Activated naive CD4-positive, alpha-beta T cell treated with anti-CD3 and anti-CD28 coated beads, Interleukin-2, amount 50 U/mL, for 72 hours (primary cell): Measurements from ENCODE around the gene ATP2C2. TPM values are rescaled to one million over a fixed set of nuclear protein-coding genes. Genes with fewer than 3 reads are reported as not detected.

Experiments
- ATAC-seq, 2 donors: fragments of 150-1000 bp; cut with Tn5 transposase; 2 replicates each; pipeline ENCODE4 v1.10.0; 2021; ENCODE audit warnings: mild to moderate bottlenecking in 2 of 2, moderate library complexity in 2 of 2
- DNase-seq, 2 donors: peaks; one replicate each; pipeline ENCODE4 v3.0.0; 2021 to 2022; ENCODE audit warnings: low spot score in 2 of 2
- H3K27ac Mint-ChIP-seq, 2 donors: one replicate each; pipeline ENCODE4 v1.8.0; 2022; ENCODE audit warnings: mild to moderate bottlenecking in 2 of 2, mixed read lengths in 2 of 2
- H3K36me3 Mint-ChIP-seq, 2 donors: one replicate each; pipeline ENCODE4 v1.8.0; 2022; ENCODE audit warnings: mixed read lengths in 2 of 2
- H3K9me3 Mint-ChIP-seq, 2 donors: one replicate each; pipeline ENCODE4 v1.8.0; 2022; ENCODE audit warnings: mixed read lengths in 2 of 2
- total RNA-seq, 2 donors: library from RNA; stranded (reverse); gene quantifications; one replicate each; pipeline ENCODE4 v1.2.3, GENCODE V29; 2022

Gene ATP2C2
- total RNA-seq, 2 donors from 2014 or later, result not detected

DNA sequence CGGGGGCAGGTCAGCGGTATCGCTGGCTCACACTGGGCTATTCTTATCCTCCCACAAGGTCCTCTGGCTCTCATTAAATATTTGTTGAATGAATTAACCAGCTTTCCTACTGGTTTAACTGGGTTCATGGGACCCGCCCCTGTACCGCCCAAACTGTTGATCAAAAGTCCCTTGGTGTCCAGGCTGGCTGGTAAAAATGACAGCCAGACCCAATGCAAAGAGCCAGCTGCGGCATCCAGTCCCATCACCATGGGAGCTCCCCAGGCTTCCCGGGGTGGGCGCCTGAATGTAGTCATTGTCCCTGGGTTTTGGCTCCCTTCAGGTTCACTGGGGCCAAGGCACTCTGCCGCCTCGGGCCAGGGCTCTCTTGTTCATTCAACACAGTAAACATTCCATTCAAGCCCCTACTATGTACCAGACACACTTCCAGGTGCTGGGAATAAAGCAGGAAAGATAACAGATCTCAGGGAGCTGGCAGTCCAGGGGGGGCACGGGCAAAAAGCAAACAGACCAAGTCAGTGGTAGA is 11.7 kb upstream of the ATP2C2 start:
- no peak for DNase-seq
- Mint-ChIP-seq H3K9me3 (peaks cover 0 to 4% of the 10 kb centered on the region in 2 donors), H3K27ac (no peak overlapping the region), H3K36me3 (peaks cover 4 to 8% of the 10 kb centered on the region in 2 donors)
- no peak for ATAC-seq

DNA sequence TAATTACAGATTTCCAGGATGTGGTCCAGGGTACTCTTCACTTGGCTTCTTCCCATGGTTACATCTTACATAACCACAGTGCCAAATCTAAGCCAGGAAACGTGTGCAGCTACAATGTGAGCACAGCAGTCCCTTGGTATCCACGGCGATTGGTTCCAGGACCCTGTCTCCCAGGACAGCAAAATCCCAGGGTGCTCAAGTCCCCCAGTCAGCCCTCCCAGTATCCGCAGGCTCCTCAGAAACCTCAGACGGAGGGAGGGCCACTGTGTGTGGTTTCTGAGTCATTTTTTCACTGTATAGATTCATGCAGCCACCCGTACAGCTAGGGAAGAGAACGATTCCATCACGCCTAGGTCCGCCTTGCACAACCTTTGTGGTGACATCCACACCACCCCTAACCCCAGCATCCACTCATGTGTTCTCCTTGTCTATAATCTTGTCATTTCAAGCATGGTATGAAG is 11.1 kb upstream of the ATP2C2 start:
- ATAC-seq (peak; percentile 86 to 89), DNase-seq (peak in 1 of 2 donors; percentile 67)
- Mint-ChIP-seq H3K9me3 (peaks cover 0 to 4% of the 10 kb centered on the region in 2 donors), H3K36me3 (peaks cover 4 to 8% of the 10 kb centered on the region in 2 donors), H3K27ac (no peak overlapping the region)

DNA sequence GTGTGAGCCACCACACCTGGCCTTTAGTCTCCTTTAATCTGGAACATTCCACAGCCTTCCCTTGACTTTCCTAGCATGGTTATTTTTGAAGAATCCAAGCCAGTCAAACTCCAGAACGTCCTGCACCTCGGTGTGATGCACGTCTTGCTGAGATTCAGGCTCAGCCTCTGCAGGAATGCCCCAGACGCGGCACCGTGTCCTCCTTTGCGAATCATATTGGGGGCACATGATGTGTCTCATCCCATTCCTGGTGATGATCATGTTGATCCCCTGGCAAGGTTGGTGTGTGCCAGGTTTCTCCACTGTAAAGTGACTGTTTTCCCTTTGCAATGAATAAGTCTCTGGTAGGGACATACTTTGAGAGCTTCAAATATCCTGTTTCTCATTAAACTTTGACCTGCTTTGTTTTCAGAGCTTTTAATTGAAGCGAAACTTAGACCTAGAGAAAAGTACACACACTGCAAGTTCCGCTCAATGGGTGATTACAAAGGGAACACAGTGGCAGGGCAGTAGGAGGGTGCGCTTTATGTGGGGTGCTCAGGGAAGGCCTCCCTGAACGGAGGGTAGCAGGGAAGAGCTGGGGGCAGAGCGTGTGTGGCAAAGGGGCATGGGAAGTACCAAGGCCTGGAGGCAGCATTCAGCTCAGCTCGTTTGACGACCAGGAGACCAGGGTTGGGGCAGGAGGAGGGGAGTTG is 9.6 kb upstream of the ATP2C2 start:
- Mint-ChIP-seq H3K9me3 (peaks cover 0 to 4% of the 10 kb centered on the region in 2 donors), H3K36me3 (peaks cover 4 to 8% of the 10 kb centered on the region in 2 donors), H3K27ac (peak overlapping the region in 1 of 2 donors; percentile 90)
- DNase-seq (no peak), ATAC-seq (no peak)

DNA sequence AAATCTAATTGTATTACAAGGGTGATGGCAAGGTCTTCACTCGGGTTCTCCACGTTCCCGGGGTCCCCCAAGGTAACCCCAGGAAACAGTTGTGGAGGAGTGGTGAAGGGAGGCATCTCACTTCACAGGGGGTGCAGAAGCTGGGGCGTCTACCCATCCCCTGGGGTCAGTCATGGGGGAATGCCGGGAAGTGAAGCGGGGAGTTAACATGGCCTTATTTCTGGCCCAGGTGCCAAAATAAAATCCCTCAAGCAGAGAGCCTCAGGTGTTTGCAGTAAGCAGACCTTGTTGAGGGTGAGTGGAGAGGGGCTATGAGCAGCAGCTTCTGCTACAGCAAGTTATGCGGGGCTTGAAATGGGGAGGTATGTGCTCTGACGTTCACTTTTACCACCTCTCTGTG is 9.0 kb upstream of the ATP2C2 start:
- peak overlapping the region in 1 of 2 donors; percentile 90 for H3K27ac Mint-ChIP-seq

DNA sequence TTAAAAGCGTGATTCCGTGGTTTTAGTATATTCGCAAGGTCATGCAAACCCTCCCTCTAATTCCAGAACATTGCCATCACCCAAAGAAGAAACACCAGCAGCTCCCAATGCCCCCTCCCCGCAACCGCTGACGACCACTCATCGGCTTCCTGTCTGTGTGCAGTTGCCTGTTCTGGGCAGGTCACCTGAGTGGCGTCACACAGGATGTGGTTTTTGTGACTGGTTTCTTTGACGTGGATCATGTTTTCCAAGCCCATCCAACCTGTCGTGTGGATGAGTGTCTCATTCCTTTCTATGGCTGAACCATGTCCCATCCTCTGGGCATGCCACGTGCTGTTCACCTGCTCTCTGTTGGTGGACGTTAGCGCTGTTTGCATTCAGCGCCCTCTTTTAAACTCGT is 8.2 kb upstream of the ATP2C2 start:
- Mint-ChIP-seq H3K9me3 (peaks cover 0 to 4% of the 10 kb centered on the region in 2 donors), H3K27ac (peak overlapping the region; percentile 76 to 90), H3K36me3 (peaks cover 4 to 8% of the 10 kb centered on the region in 2 donors)
- DNase-seq (peak; percentile 34 to 66), ATAC-seq (peak; percentile 75)

More for the DNA sequence above, 9.0 kb upstream of the ATP2C2 start:
- H3K9me3 Mint-ChIP-seq, result peaks cover 0 to 4% of the 10 kb centered on the region in 2 donors
- DNase-seq (no peak), ATAC-seq (no peak)
- H3K36me3 Mint-ChIP-seq, result peaks cover 4 to 8% of the 10 kb centered on the region in 2 donors

DNA sequence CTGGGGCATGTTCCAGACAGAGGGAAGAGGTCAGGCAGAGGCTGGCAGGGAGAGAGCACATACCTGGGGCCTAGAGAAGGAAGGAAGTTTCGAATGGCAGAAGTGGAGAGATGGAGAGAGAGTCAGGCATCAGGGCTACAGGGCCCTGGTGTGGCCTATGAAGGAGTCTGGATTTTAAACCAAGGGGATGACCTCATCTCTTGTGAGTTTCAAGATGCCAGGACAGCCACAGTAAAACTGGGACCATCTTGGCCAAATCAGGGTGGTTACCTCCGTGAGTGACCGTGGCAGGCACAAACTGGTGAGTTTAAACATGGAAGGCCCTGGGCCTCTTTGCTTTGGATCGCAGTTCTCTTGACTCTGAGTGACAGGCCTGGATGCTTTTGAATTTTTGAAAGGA is 7.6 kb upstream of the ATP2C2 start:
- Mint-ChIP-seq H3K36me3 (peaks cover 4 to 8% of the 10 kb centered on the region in 2 donors), H3K9me3 (peaks cover 0 to 4% of the 10 kb centered on the region in 2 donors), H3K27ac (peak overlapping the region; percentile 76 to 90)
- ATAC-seq (peak in 1 of 2 donors; percentile 4), DNase-seq (no peak)

DNA sequence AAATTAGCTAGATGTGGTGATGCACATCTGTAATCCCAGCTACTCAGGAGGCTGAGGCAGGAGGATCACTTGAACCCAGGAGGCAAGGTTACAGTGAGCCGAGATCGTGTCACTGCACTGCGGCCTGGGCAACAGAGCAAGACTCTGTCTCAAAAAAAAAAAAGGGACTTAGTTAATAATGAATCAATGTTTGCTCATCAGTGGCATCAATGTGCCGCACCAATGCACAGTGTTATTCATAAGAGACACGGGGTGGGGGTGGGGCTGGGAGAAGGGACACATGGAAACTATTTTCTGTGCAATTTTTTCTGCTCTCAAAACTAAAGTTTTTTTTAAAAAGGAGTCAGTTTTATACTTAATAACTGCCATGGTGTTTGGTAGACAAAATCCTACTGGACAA is 6.8 kb upstream of the ATP2C2 start:
- H3K36me3 Mint-ChIP-seq, result peaks cover 4 to 8% of the 10 kb centered on the region in 2 donors
- DNase-seq (no peak), ATAC-seq (no peak)
- H3K9me3 Mint-ChIP-seq, result peaks cover 0 to 4% of the 10 kb centered on the region in 2 donors
- H3K27ac Mint-ChIP-seq, result no peak overlapping the region

DNA sequence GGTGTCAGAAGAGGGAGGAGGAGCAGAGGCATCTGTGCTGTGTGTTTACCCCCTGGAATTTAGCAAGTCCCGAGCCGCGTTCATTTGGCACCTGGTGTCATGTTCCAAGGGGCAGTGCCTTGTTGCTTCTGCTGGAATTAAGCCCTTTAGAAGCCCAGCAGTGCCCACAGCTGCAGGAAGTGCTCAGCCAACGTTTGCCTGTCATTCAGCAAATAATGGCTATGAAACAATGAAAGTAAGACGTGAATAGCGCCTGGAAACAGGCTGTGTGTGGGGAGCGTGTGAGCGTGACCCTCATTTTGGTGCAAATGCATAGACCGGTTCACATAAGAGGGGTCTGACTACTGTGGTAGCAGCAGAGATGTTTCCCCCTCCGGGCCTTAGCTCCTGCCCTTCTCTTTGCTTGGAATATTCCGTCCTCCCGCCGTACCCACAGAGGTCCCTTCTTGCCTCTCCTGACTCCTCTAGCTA is 5.8 kb upstream of the ATP2C2 start:
- no peak overlapping the region for H3K27ac Mint-ChIP-seq
- DNase-seq, result no peak
- ATAC-seq, result no peak
- peaks cover 4 to 8% of the 10 kb centered on the region in 2 donors for H3K36me3 Mint-ChIP-seq
- peaks cover 0 to 4% of the 10 kb centered on the region in 2 donors for H3K9me3 Mint-ChIP-seq

DNA sequence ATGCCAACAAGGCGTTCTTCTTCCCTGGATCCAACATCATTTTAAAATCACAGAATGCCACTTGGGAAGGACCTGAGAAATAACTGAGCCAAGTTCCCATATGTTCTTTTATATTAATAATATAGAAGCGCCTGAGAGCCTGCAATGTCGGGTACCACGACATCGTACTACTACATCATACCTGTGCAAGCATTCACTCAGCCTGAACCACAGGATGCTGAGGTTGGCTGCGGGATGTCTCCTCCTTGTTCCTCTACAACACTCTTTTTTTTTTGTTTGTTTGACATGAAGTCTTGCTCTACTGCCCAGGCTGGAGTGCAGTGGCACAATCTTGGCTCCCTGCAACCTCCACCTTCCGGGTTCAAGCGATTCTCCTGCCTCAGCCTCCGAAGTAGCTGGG is 2.1 kb upstream of the ATP2C2 start:
- H3K36me3 Mint-ChIP-seq, result no peaks in the 10 kb centered on the region
- no peaks in the 10 kb centered on the region for H3K9me3 Mint-ChIP-seq
- ATAC-seq (no peak), DNase-seq (no peak)
- no peak overlapping the region for H3K27ac Mint-ChIP-seq

DNA sequence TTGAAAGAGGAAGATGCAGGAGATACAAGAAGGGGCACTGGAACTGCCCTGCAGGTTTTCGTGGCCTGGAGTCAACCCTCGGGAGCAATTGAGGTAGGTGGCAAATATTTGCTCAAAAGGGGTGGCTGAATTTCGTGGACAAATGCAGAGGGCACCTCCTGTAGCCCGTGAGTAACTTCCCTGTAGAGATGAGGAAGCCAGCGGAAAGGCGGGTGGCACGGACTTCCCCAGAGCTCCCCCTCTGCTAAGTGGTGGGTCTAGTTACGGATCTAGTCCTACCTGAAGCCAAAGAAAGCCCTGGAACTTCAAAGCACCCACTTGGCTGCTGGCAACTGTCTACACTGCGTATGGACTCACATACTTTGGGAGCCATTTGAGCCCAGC is 1.0 kb upstream of the ATP2C2 start:
- ATAC-seq, result no peak
- Mint-ChIP-seq H3K9me3 (no peaks in the 10 kb centered on the region), H3K36me3 (no peaks in the 10 kb centered on the region), H3K27ac (no peak overlapping the region)
- no peak for DNase-seq

DNA sequence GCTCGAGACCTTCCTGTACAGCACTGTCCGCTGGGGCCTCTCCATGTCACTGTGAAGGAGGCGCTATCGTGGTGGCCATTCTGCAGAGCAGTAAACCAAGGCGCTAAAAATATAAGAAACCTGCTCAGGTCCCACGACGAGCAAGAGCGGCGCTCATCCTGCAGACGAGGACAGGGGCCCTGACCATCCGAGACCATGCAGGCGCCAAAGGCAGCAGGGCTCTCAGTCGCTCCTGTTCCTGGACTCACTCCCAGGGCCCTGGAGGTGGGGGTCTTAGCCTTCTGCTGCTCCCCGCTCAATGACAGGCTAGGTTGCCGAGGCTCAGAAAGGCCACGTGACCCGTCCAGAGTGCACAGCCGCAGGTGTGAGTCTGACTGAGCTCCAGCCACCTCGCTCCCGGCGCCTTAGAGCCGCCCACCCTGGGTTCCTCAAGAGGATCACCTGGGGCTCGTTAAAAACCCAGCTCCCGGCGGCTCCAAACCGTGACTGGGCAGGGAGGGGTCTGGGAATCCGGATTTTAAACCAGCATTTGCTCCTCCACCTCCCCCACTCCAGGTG is 509 bp upstream of the ATP2C2 start:
- Mint-ChIP-seq H3K27ac (no peak overlapping the region), H3K36me3 (no peaks in the 10 kb centered on the region), H3K9me3 (no peaks in the 10 kb centered on the region)
- ATAC-seq (peak in 1 of 2 donors; percentile 13), DNase-seq (no peak)

DNA sequence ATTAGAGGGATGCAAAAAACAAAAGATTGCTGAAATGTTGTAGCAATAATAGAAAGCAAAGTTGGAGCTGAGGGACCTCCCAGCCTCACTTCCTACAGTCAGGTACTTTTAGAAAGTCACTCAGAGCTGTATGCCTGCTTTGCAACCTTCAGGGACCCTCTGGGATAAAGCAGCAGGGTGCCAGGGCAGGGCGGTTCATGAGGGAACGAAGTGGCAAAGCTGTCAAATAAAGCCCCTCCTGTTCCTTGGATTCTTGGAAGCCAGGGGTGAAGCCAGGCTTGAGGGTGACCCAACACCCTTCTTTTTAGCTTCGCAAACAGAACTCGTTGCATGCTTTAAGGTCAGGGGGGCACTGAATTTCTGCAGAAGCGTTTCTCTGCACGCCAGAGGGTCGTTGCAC is 767 bp downstream of the ATP2C2 start:
- ATAC-seq, result no peak
- H3K36me3 Mint-ChIP-seq, result no peaks in the 10 kb centered on the region
- no peaks in the 10 kb centered on the region for H3K9me3 Mint-ChIP-seq
- no peak for DNase-seq
- no peak overlapping the region for H3K27ac Mint-ChIP-seq

DNA sequence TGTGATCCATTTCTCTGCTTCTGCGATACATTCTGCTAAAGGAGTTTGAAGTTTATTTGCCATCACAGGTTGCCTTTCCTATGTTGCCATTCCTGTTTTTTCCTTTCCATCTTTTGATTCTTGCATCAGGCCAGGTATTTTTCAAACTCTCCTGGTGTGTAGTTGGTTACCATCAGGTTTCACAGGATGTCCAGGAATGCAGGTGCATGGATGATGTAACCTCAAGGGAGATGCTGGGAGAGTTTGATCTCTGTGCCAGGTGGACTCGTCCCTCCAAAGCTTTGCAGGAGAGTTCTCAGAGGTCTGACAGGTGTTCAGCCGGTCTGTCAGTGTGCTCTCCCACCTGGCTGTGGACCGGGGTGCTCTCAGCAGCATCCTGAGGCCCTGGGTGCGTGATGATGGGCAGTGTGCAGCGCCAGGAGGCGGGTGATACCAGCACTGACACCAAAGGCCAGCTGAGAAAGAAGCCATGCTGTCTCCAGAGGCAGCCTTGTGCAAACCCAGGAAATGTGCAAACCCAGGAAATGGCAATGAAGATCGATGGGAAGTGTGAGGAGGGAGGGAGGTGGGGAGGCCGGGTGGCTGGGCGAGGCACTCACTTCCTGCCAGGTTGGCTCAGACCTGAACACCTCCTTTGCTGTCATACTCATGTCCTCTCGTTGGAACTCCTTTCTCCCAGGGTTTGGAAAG is 1.7 kb downstream of the ATP2C2 start:
- Mint-ChIP-seq H3K27ac (no peak overlapping the region), H3K9me3 (no peaks in the 10 kb centered on the region), H3K36me3 (no peaks in the 10 kb centered on the region)
- DNase-seq, result no peak
- no peak for ATAC-seq

DNA sequence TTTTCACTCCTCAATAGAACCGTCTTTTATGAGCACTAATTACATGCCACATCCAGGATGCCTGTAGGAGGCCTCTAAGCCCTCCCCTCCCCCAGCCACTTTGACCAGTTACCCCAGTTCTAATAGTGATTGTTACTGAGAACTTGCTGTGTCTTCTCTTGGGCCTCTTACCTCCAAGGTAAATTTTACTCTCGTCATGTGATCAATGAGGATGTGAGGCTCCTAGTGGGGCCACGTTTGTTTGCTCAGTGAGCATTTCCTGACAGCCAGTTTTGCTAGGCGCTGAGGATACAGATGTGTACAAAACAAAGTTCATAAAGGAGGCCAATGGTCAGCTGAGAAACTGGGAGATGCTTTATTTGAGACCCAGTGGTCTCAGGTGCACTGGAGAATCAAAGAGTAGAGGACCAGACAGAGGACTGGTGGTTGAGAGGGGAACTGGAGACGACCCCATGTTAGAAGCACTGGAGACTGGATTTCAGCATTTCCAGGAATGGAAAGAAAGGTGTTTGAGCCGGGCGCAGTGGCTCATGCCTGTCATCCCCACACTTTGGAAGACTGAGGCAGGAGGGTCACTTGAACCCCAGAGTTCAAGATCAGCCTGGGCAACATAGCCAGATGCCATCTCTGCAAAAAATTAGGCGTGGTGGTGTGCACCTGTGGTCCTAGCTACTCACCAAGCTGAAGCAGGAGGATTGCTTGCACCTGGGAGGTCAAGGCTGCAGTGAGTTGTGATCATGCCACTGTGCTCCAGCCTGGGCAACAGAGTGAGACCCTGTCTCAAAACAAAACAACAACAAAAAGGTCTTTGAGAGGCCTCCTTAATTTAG is 2.6 kb downstream of the ATP2C2 start:
- DNase-seq (no peak), ATAC-seq (no peak)

DNA sequence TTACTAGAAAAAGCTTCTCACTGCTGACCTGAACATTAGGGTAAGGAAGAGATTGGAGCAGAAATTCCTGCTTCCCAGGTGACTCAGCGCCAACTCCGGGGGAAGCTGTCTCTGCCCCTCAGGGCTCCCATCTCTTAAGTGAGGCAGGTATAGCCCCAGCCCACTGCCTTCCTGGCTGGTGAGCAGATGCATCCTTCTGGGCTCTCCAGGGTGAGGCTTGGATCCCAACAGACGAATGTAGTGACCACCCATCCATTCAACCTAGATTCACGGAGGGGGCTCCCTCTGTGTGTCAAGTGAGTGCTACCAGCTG is 3.2 kb downstream of the ATP2C2 start:
- Mint-ChIP-seq H3K36me3 (no peaks in the 10 kb centered on the region), H3K9me3 (no peaks in the 10 kb centered on the region), H3K27ac (no peak overlapping the region)
- ATAC-seq (no peak), DNase-seq (no peak)

More for the DNA sequence above, 2.6 kb downstream of the ATP2C2 start:
- Mint-ChIP-seq H3K27ac (no peak overlapping the region), H3K36me3 (no peaks in the 10 kb centered on the region), H3K9me3 (no peaks in the 10 kb centered on the region)

DNA sequence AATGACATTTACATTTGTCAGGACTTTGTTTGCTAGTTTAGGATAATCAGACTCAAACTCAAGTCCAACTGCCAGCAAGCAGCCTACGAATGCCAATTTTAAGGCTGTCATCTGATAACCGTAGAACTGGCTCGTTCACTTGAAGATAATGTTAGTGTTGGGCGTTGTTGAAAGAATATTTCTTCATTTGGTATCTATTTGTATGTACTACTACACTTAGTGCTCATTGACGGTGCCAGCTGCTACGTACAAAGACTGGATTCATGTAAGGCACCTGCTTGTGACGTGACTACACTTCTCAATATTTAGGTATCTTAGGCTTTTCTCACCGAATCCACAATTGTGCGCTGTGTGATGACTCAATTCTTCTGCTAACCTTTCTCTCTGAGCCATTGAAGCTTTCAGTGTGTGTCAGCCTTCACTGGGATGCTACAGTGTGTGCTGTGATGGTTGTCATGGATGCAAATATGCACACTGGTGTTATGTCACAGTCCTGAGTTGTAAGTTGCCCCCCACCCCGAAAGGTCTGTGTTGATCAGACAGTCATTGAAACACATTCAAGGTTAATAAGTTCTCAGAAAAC is 5.7 kb downstream of the ATP2C2 start:
- H3K9me3 Mint-ChIP-seq, result no peaks in the 10 kb centered on the region
- DNase-seq, result no peak
- H3K36me3 Mint-ChIP-seq, result no peaks in the 10 kb centered on the region
- H3K27ac Mint-ChIP-seq, result no peak overlapping the region
- peak; percentile 39 to 93 for ATAC-seq
